ENCODE measurements around the gene CARF.
"Not testable (repeated sequence)": the region's sequence is repeated elsewhere in the genome, so short reads cannot be mapped to it uniquely, and the experiment has no call there.

- not testable (repeated sequence) for TF ChIP-seq POLR2A, CTCF, EP300, POLR2AphosphoS5 (IDR thresholded peaks at IDR 0.05)
These were observed 497 bp downstream of the CARF start for GRCh38 chr2:202912342-202913201.

Data from sigmoid colon (tissue), 4 donors.